ENCODE data around the gene SMOC2. TPM values are rescaled to one million over a fixed set of nuclear protein-coding genes. Genes with fewer than 3 reads are reported as not detected.

The SMOC2 gene
- total RNA-seq, 5 donors from 2014 or later (not counting 1 experiment from before 2014, with no cell fraction given): 0.06 to 0.20 (median 0.16) TPM; not detected in 2

DNA sequence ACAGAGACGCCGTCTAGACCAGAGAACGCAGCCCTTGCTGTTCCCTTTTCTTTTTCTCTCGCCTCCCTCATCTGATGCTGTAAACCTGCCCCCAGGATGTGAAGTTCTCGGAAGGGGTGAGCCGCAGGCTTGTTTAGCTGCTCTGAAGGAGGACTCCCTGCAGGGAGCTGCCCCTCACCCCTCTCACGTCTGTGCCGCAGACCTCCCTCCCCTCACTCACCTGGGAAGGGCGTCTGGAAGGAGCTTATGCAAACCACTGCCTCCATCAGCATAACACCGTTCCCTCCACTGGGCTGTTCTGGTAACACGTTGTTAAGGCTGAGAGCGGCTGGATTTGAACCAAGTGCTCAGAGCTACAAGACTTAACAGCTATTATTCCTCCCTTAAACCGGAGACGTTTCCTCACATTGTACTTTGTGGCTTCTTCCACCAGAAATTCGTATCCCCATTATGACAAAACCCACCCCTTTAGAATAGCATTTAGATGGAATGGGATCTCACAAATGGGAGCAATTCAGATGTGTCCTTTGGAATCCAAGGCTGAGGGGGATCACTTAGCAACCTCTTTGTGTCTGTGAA, 99.8 kb downstream of the SMOC2 start:
- Mint-ChIP-seq H3K36me3 (no peaks in the 10 kb centered on the region), H3K4me3 (no peak overlapping the region), H3K9me3 (no peaks in the 10 kb centered on the region), H3K4me1 (no peaks in the 10 kb centered on the region), H3K27me3 (peaks cover 4 to 14% of the 10 kb centered on the region in 2 donors), H3K27ac (no peak overlapping the region)
- H3K27ac ChIP-seq (ENCODE audit: low read length): no peak overlapping the region
- ATAC-seq (replicated peaks in 1 of 4) (no peak), DNase-seq (no peak)
- H3K4me3 ChIP-seq (ENCODE audit: control insufficient read depth in 1 of 2, extremely low read depth in 1 of 2, low read length in 1 of 2): no peak overlapping the region
- H3K9me3 ChIP-seq: no peaks in the 10 kb centered on the region
- H3K27me3 ChIP-seq (replicated peaks in 1 of 2; ENCODE audit: control insufficient read depth in 2 of 2, extremely low read depth in 1 of 2, insufficient read depth in 2 of 2, low read length in 1 of 2): peaks cover 0 to 26% of the 10 kb centered on the region in 2 experiments
- WGBS (ENCODE audit: insufficient coverage): 37% methylated on average over 8 of the region's 15 CpGs
- no peaks in the 10 kb centered on the region for H3K36me3 ChIP-seq (ENCODE audit: control insufficient read depth in 2 of 2, extremely low read depth in 1 of 2, insufficient read depth in 1 of 2, low read length in 1 of 2)
- ChIA-PET POLR2A (no interaction called here), CTCF (no interaction called here)
- no peaks in the 10 kb centered on the region for H3K4me1 ChIP-seq (ENCODE audit: control insufficient read depth in 1 of 2, extremely low read depth in 1 of 2, insufficient read depth in 2 of 2, low read length in 2 of 2)

GRCh38 chr6:168541307-168541706, 100.3 kb downstream of the SMOC2 start:
- no peak overlapping the region for H3K27ac ChIP-seq (ENCODE audit: low read length)
- no peaks in the 10 kb centered on the region for H3K36me3 ChIP-seq (ENCODE audit: control insufficient read depth in 2 of 2, extremely low read depth in 1 of 2, insufficient read depth in 1 of 2, low read length in 1 of 2)
- ChIA-PET POLR2A (no interaction called here), CTCF (no interaction called here)
- ATAC-seq (replicated peaks in 1 of 4) (no peak), DNase-seq (no peak)
- H3K36me3 Mint-ChIP-seq: no peaks in the 10 kb centered on the region
- no peaks in the 10 kb centered on the region for H3K4me1 ChIP-seq (ENCODE audit: control insufficient read depth in 1 of 2, extremely low read depth in 1 of 2, insufficient read depth in 2 of 2, low read length in 2 of 2)
- no peak overlapping the region for H3K4me3 Mint-ChIP-seq
- no peak overlapping the region for H3K27ac Mint-ChIP-seq
- no peaks in the 10 kb centered on the region for H3K9me3 ChIP-seq
- 75% methylated on average over 4 of the region's 4 CpGs for WGBS (ENCODE audit: insufficient coverage)
- no peaks in the 10 kb centered on the region for H3K9me3 Mint-ChIP-seq
- peaks cover 4 to 14% of the 10 kb centered on the region in 2 donors for H3K27me3 Mint-ChIP-seq
- peaks cover 0 to 24% of the 10 kb centered on the region in 2 experiments for H3K27me3 ChIP-seq (replicated peaks in 1 of 2; ENCODE audit: control insufficient read depth in 2 of 2, extremely low read depth in 1 of 2, insufficient read depth in 2 of 2, low read length in 1 of 2)
- H3K4me1 Mint-ChIP-seq: no peaks in the 10 kb centered on the region
- no peak overlapping the region for H3K4me3 ChIP-seq (ENCODE audit: control insufficient read depth in 1 of 2, extremely low read depth in 1 of 2, low read length in 1 of 2)

GRCh38 chr6:168542301-168542700, 101.3 kb downstream of the SMOC2 start:
- no peak overlapping the region for H3K4me3 Mint-ChIP-seq
- H3K27me3 ChIP-seq (replicated peaks in 1 of 2; ENCODE audit: control insufficient read depth in 2 of 2, extremely low read depth in 1 of 2, insufficient read depth in 2 of 2, low read length in 1 of 2): peaks cover 0 to 25% of the 10 kb centered on the region in 2 experiments
- no peak overlapping the region for H3K4me3 ChIP-seq (ENCODE audit: control insufficient read depth in 1 of 2, extremely low read depth in 1 of 2, low read length in 1 of 2)
- DNase-seq (no peak), ATAC-seq (replicated peaks in 1 of 4) (no peak)
- ChIA-PET POLR2A (no interaction called here), CTCF (interaction anchor here in 1 of 2 donors (0.6 kb wide), 1 partner anchor 956 kb away, joined by 3 read pairs; no protein-coding TSS in a partner anchor)
- no peaks in the 10 kb centered on the region for H3K36me3 ChIP-seq (ENCODE audit: control insufficient read depth in 2 of 2, extremely low read depth in 1 of 2, insufficient read depth in 1 of 2, low read length in 1 of 2)
- no peaks in the 10 kb centered on the region for H3K4me1 ChIP-seq (ENCODE audit: control insufficient read depth in 1 of 2, extremely low read depth in 1 of 2, insufficient read depth in 2 of 2, low read length in 2 of 2)
- no peaks in the 10 kb centered on the region for H3K4me1 Mint-ChIP-seq
- H3K27ac Mint-ChIP-seq: no peak overlapping the region
- H3K36me3 Mint-ChIP-seq: no peaks in the 10 kb centered on the region
- H3K27me3 Mint-ChIP-seq: peaks cover 4 to 14% of the 10 kb centered on the region in 2 donors
- no peaks in the 10 kb centered on the region for H3K9me3 Mint-ChIP-seq
- H3K27ac ChIP-seq (ENCODE audit: low read length): no peak overlapping the region
- no CpG with 5 or more reads among the region's 8 CpGs for WGBS (ENCODE audit: insufficient coverage)
- H3K9me3 ChIP-seq: no peaks in the 10 kb centered on the region

DNA sequence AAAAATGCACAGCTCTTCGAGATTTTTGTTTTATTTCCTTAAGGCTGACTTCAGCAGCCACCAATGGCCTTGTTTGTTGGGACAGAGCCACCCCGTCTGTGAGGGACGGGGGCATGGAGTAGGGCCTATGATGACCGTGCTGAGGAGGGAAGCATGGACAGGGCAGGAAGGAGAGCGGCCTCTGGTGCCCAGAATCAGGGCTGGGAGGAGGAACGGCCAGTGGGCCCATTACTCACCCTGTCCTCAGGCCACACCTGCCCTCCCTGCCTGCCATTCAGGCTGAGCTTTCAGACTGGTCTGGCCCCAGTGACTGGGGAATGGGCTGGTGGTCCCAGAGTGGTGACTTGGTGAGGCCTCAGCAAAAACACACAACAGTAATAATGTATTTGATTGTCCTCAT, 104.4 kb downstream of the SMOC2 start:
- H3K4me3 ChIP-seq (ENCODE audit: control insufficient read depth in 1 of 2, extremely low read depth in 1 of 2, low read length in 1 of 2): no peak overlapping the region
- H3K4me3 Mint-ChIP-seq: no peak overlapping the region
- H3K9me3 Mint-ChIP-seq: no peaks in the 10 kb centered on the region
- no peaks in the 10 kb centered on the region for H3K4me1 Mint-ChIP-seq
- no peak overlapping the region for H3K27ac ChIP-seq (ENCODE audit: low read length)
- POLR2A ChIA-PET: no interaction called here
- H3K36me3 Mint-ChIP-seq: no peaks in the 10 kb centered on the region
- peaks cover 0 to 6% of the 10 kb centered on the region in 2 experiments for H3K27me3 ChIP-seq (replicated peaks in 1 of 2; ENCODE audit: control insufficient read depth in 2 of 2, extremely low read depth in 1 of 2, insufficient read depth in 2 of 2, low read length in 1 of 2)
- no peak overlapping the region for H3K27ac Mint-ChIP-seq
- H3K4me1 ChIP-seq (ENCODE audit: control insufficient read depth in 1 of 2, extremely low read depth in 1 of 2, insufficient read depth in 2 of 2, low read length in 2 of 2): no peaks in the 10 kb centered on the region
- ATAC-seq (replicated peaks in 1 of 4): no peak
- no peak for DNase-seq
- no peaks in the 10 kb centered on the region for H3K36me3 ChIP-seq (ENCODE audit: control insufficient read depth in 2 of 2, extremely low read depth in 1 of 2, insufficient read depth in 1 of 2, low read length in 1 of 2)
- peaks cover 4% of the 10 kb centered on the region in 2 donors for H3K27me3 Mint-ChIP-seq
- CTCF ChIA-PET: no interaction called here
- no peaks in the 10 kb centered on the region for H3K9me3 ChIP-seq
- WGBS (ENCODE audit: insufficient coverage): 95% methylated on average over 4 of the region's 6 CpGs

GRCh38 chr6:168546151-168546550, 105.2 kb downstream of the SMOC2 start:
- WGBS (ENCODE audit: insufficient coverage): no CpG with 5 or more reads among the region's 5 CpGs
- CTCF ChIA-PET: no interaction called here
- POLR2A ChIA-PET: no interaction called here

GRCh38 chr6:168546730-168547129, 105.7 kb downstream of the SMOC2 start:
- 90% methylated on average over 2 of the region's 10 CpGs for WGBS (ENCODE audit: insufficient coverage)
- no peak for DNase-seq
- H3K9me3 ChIP-seq: no peaks in the 10 kb centered on the region
- no peaks in the 10 kb centered on the region for H3K4me1 ChIP-seq (ENCODE audit: control insufficient read depth in 1 of 2, extremely low read depth in 1 of 2, insufficient read depth in 2 of 2, low read length in 2 of 2)
- ATAC-seq (replicated peaks in 1 of 4): no peak
- no peak overlapping the region for H3K27ac ChIP-seq (ENCODE audit: low read length)
- ChIA-PET CTCF (no interaction called here), POLR2A (no interaction called here)
- H3K4me3 ChIP-seq (ENCODE audit: control insufficient read depth in 1 of 2, extremely low read depth in 1 of 2, low read length in 1 of 2): no peak overlapping the region
- Mint-ChIP-seq H3K9me3 (peaks cover 0 to 4% (median 0%) of the 10 kb centered on the region in 3 donors), H3K27ac (no peak overlapping the region), H3K4me3 (no peak overlapping the region), H3K27me3 (peaks cover under 1 to 4% of the 10 kb centered on the region in 2 donors), H3K36me3 (no peaks in the 10 kb centered on the region), H3K4me1 (no peaks in the 10 kb centered on the region)
- peaks cover 0 to 2% of the 10 kb centered on the region in 2 experiments for H3K27me3 ChIP-seq (replicated peaks in 1 of 2; ENCODE audit: control insufficient read depth in 2 of 2, extremely low read depth in 1 of 2, insufficient read depth in 2 of 2, low read length in 1 of 2)
- H3K36me3 ChIP-seq (ENCODE audit: control insufficient read depth in 2 of 2, extremely low read depth in 1 of 2, insufficient read depth in 1 of 2, low read length in 1 of 2): no peaks in the 10 kb centered on the region

More at GRCh38 chr6:168546151-168546550, 105.2 kb downstream of the SMOC2 start:
- no peaks in the 10 kb centered on the region for H3K4me1 Mint-ChIP-seq
- Histone ChIP-seq H3K9me3 (no peaks in the 10 kb centered on the region), H3K36me3 (ENCODE audit: control insufficient read depth in 2 of 2, extremely low read depth in 1 of 2, insufficient read depth in 1 of 2, low read length in 1 of 2) (no peaks in the 10 kb centered on the region), H3K27ac (ENCODE audit: low read length) (no peak overlapping the region), H3K27me3 (replicated peaks in 1 of 2; ENCODE audit: control insufficient read depth in 2 of 2, extremely low read depth in 1 of 2, insufficient read depth in 2 of 2, low read length in 1 of 2) (peaks cover 0 to 2% of the 10 kb centered on the region in 2 experiments), H3K4me3 (ENCODE audit: control insufficient read depth in 1 of 2, extremely low read depth in 1 of 2, low read length in 1 of 2) (no peak overlapping the region), H3K4me1 (ENCODE audit: control insufficient read depth in 1 of 2, extremely low read depth in 1 of 2, insufficient read depth in 2 of 2, low read length in 2 of 2) (no peaks in the 10 kb centered on the region)
- H3K27me3 Mint-ChIP-seq: peaks cover 3 to 4% of the 10 kb centered on the region in 2 donors
- no peak overlapping the region for H3K4me3 Mint-ChIP-seq
- H3K9me3 Mint-ChIP-seq: peaks cover 0 to 4% (median 0%) of the 10 kb centered on the region in 3 donors
- H3K36me3 Mint-ChIP-seq: no peaks in the 10 kb centered on the region
- no peak for DNase-seq
- no peak for ATAC-seq (replicated peaks in 1 of 4)
- H3K27ac Mint-ChIP-seq: no peak overlapping the region

GRCh38 chr6:168550326-168550725, 109.3 kb downstream of the SMOC2 start:
- Mint-ChIP-seq H3K4me3 (no peak overlapping the region), H3K27me3 (no peaks in the 10 kb centered on the region), H3K27ac (no peak overlapping the region)

More at GRCh38 chr6:168550326-168550725, 109.3 kb downstream of the SMOC2 start:
- H3K36me3 Mint-ChIP-seq: no peaks in the 10 kb centered on the region
- H3K36me3 ChIP-seq (ENCODE audit: control insufficient read depth in 2 of 2, extremely low read depth in 1 of 2, insufficient read depth in 1 of 2, low read length in 1 of 2): no peaks in the 10 kb centered on the region
- no peak for DNase-seq
- ChIA-PET POLR2A (no interaction called here), CTCF (no interaction called here)
- H3K4me1 Mint-ChIP-seq: no peaks in the 10 kb centered on the region
- 85% methylated on average over 5 of the region's 8 CpGs for WGBS (ENCODE audit: insufficient coverage)
- H3K27ac ChIP-seq (ENCODE audit: low read length): no peak overlapping the region
- H3K9me3 ChIP-seq: no peaks in the 10 kb centered on the region
- no peak overlapping the region for H3K4me3 ChIP-seq (ENCODE audit: control insufficient read depth in 1 of 2, extremely low read depth in 1 of 2, low read length in 1 of 2)
- ATAC-seq (replicated peaks in 1 of 4): no peak
- peaks cover 0 to 2% of the 10 kb centered on the region in 2 experiments for H3K27me3 ChIP-seq (replicated peaks in 1 of 2; ENCODE audit: control insufficient read depth in 2 of 2, extremely low read depth in 1 of 2, insufficient read depth in 2 of 2, low read length in 1 of 2)
- no peaks in the 10 kb centered on the region for H3K4me1 ChIP-seq (ENCODE audit: control insufficient read depth in 1 of 2, extremely low read depth in 1 of 2, insufficient read depth in 2 of 2, low read length in 2 of 2)
- peaks cover 0 to 4% (median 0%) of the 10 kb centered on the region in 3 donors for H3K9me3 Mint-ChIP-seq

Measured in T-cell (primary cell).